Stomach smooth muscle (tissue), 2 donors: ENCODE results near the gene SRGAP2B.
"Not testable (repeated sequence)": the region's sequence is repeated elsewhere in the genome, so short reads cannot be mapped to it uniquely, and the experiment has no call there.

Experiments used
- H3K27ac ChIP-seq: one replicate; pipeline ENCODE4 v1.7.0; 2013; ENCODE audit warnings: mild to moderate bottlenecking, low read length, inconsistent platforms
- H3K27me3 ChIP-seq, 2 donors: one replicate each; pipeline ENCODE4 v1.7.0; 2013; ENCODE audit warnings: low read length in 2 of 2; ENCODE audit not compliant: insufficient read depth in 2 of 2, control insufficient read depth in 1 of 2
- H3K36me3 ChIP-seq, 2 donors: one replicate each; pipeline ENCODE4 v1.7.0; 2013; ENCODE audit warnings: low read length in 2 of 2; ENCODE audit not compliant: control insufficient read depth in 2 of 2, insufficient read depth in 2 of 2
- H3K4me1 ChIP-seq: one replicate; pipeline ENCODE4 v1.7.0; 2013; ENCODE audit warnings: low read length; ENCODE audit not compliant: control insufficient read depth, insufficient read depth
- H3K4me3 ChIP-seq, 2 donors: one replicate each; pipeline ENCODE4 v1.7.0; 2013; ENCODE audit warnings: low read length in 2 of 2
- H3K9ac ChIP-seq, 2 donors: one replicate each; pipeline ENCODE4 v1.7.0; 2013; ENCODE audit warnings: low read length in 2 of 2, mild to moderate bottlenecking in 1 of 2
- H3K9me3 ChIP-seq, 2 donors: one replicate each; pipeline ENCODE4 v1.7.0; 2013; ENCODE audit warnings: low read length in 2 of 2; ENCODE audit not compliant: control insufficient read depth in 2 of 2
- donor health status: healthy.
- donor health status: Pancreatic carcinoma.

Gene SRGAP2B

GRCh38 chr1:145008388-145008787 lies 86.7 kb downstream of the SRGAP2B start:
- H3K4me1 ChIP-seq, H3K9me3 ChIP-seq, H3K27ac ChIP-seq, H3K4me3 ChIP-seq, H3K27me3 ChIP-seq, H3K36me3 ChIP-seq, H3K9ac ChIP-seq: not testable (repeated sequence)

GRCh38 chr1:145005142-145005541 lies 90.0 kb downstream of the SRGAP2B start:
- not testable (repeated sequence) for H3K27ac ChIP-seq, H3K4me3 ChIP-seq, H3K4me1 ChIP-seq, H3K9me3 ChIP-seq, H3K9ac ChIP-seq, H3K27me3 ChIP-seq, H3K36me3 ChIP-seq

- not testable (repeated sequence) for H3K27me3 ChIP-seq, H3K36me3 ChIP-seq, H3K4me1 ChIP-seq, H3K4me3 ChIP-seq, H3K9me3 ChIP-seq, H3K9ac ChIP-seq, H3K27ac ChIP-seq
Measured at GRCh38 chr1:145001381-145001780, 93.7 kb downstream of the SRGAP2B start.

GRCh38 chr1:145000743-145001326 lies 94.3 kb downstream of the SRGAP2B start:
- not testable (repeated sequence) for H3K27me3 ChIP-seq, H3K9ac ChIP-seq, H3K4me3 ChIP-seq, H3K4me1 ChIP-seq, H3K27ac ChIP-seq, H3K36me3 ChIP-seq, H3K9me3 ChIP-seq

DNA sequence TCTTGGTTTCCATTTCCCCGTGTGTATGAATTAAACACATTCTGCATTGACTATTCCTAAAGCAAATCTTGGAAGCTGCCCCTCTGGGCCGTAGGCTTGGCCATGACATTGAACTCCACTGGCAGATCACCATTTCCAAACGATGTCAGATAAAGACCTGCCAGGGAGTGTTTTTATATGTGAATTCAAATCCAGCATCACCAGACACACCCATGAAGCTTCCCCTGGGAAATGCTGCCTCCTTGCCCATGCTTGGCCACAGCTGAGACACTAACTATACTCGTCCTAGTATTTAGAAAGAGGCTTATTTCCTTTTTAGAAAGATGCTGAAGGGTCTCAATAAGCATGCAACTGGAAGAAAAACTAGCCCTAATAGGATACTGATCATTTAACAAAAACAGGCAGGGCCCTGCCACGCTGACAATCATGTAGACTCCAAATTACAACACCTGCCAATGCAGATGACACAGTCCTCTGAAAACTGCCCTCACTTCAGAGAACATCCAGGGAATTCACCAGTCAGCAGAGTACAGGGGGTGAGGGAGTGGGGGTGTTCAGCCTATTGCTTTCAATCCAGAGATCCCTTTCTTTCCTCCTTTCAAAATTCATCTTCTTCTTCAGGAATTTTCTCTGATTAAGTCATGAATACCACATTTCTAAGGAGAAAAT lies 94.9 kb downstream of the SRGAP2B start:
- not testable (repeated sequence) for H3K4me1 ChIP-seq, H3K36me3 ChIP-seq, H3K9ac ChIP-seq, H3K27ac ChIP-seq, H3K9me3 ChIP-seq, H3K27me3 ChIP-seq, H3K4me3 ChIP-seq

GRCh38 chr1:144998981-144999273 lies 96.2 kb downstream of the SRGAP2B start:
- H3K9me3 ChIP-seq: not testable (repeated sequence)

DNA sequence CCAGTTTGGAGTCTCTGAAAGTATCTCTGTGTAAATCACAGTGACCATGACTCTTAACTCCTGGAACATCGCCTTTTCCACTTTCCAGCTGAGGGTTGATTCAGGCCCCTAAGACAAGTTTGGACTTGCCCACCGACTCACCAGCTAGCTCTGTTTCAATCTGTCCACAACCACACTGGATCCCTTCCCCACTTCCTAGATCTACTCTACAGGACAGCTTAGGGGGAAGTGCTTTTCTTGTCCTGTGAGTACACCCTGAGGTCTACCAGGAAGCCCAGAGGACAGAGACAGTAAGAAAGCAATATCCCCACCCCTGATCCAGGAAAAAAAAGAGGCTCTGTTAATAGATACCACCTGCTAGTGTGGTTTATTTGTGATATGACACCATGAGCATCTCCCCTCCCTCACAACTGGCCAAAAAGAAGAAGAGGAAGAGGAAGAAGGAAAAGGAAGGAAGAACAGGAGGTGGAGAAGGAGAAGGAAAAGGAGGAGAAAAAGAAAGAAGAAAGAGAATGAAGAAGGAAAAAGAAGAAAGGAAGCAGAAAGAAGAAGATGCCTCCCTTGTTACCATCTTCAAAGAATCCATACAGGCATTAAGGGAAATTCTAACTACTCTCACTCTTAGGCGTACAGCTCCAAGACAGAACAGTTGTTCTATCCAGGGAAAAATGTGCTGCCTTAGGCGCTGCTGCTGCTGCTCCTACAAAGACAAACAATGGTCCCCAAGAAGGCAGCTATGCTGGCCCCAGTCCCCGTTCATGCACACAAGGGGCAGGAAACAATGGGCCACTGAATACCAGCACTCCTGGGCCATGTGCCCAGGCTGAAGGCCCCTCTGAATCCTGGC lies 96.8 kb downstream of the SRGAP2B start:
- H3K27ac ChIP-seq, H3K36me3 ChIP-seq, H3K4me3 ChIP-seq, H3K9ac ChIP-seq, H3K27me3 ChIP-seq, H3K4me1 ChIP-seq, H3K9me3 ChIP-seq: not testable (repeated sequence)

More at GRCh38 chr1:144998981-144999273, 96.2 kb downstream of the SRGAP2B start:
- H3K27ac ChIP-seq, H3K4me3 ChIP-seq, H3K36me3 ChIP-seq, H3K9ac ChIP-seq, H3K4me1 ChIP-seq, H3K27me3 ChIP-seq: not testable (repeated sequence)

GRCh38 chr1:144995833-144996410 lies 99.2 kb downstream of the SRGAP2B start:
- H3K27ac ChIP-seq, H3K4me1 ChIP-seq, H3K9me3 ChIP-seq, H3K36me3 ChIP-seq, H3K27me3 ChIP-seq, H3K4me3 ChIP-seq, H3K9ac ChIP-seq: not testable (repeated sequence)

DNA sequence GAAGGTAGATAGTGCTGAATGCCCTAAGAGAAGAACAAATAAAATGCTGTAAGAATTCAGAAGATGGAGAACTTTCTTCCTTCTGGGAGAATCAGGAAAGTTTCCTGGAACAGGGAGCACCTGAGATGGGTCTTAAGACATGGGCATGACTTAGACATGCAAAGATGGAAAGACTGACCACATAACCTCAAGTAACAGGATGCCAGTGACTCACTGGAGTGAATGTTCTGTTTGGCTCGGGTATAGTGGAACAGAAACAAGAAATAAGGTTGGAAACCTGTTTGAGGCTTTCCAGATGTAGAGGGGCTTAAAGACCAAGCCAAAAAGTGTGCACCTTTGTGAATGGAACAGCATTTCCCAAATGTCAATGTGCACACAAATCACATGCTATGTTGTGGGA lies 102.2 kb downstream of the SRGAP2B start:
- not testable (repeated sequence) for H3K4me1 ChIP-seq, H3K4me3 ChIP-seq, H3K27ac ChIP-seq, H3K36me3 ChIP-seq, H3K9me3 ChIP-seq, H3K27me3 ChIP-seq, H3K9ac ChIP-seq

- H3K4me1 ChIP-seq, H3K9ac ChIP-seq, H3K9me3 ChIP-seq, H3K27me3 ChIP-seq, H3K27ac ChIP-seq, H3K4me3 ChIP-seq, H3K36me3 ChIP-seq: not testable (repeated sequence)
Measured at GRCh38 chr1:144990611-144991010, 104.5 kb downstream of the SRGAP2B start.

- not testable (repeated sequence) for H3K4me1 ChIP-seq, H3K27ac ChIP-seq, H3K9me3 ChIP-seq, H3K9ac ChIP-seq, H3K27me3 ChIP-seq, H3K36me3 ChIP-seq, H3K4me3 ChIP-seq
Measured at GRCh38 chr1:144987131-144987530, 108.0 kb downstream of the SRGAP2B start.
